COR-L47 (cell line): ENCODE results near the gene LNP1.
A peak's percentile ranks its signal among the peaks of the same experiment; 100 is the strongest.

Experiments
- DNase-seq: peaks from one replicate; lab custom pipeline; 2025; lab: John Stamatoyannopoulos, UW

LNP1 gene

GRCh38 chr3:100399341-100400071 is 1.8 kb upstream of the LNP1 start:
- DNase-seq = no peak

GRCh38 chr3:100400419-100400779 is 940 bp upstream of the LNP1 start:
- DNase-seq = no peak

GRCh38 chr3:100401674-100402041 is 319 bp downstream of the LNP1 start:
- peak; percentile 74 for DNase-seq

- DNase-seq = peak; percentile 63
Measured at GRCh38 chr3:100402256-100402655, 917 bp downstream of the LNP1 start.

- DNase-seq = no peak
Measured at GRCh38 chr3:100402891-100403290, 1.6 kb downstream of the LNP1 start.

GRCh38 chr3:100403362-100404249 is 2.3 kb downstream of the LNP1 start:
- DNase-seq = peak; percentile 19

GRCh38 chr3:100404250-100404548 is 2.9 kb downstream of the LNP1 start:
- no peak for DNase-seq

- no peak for DNase-seq
Measured at GRCh38 chr3:100407164-100407563, 5.8 kb downstream of the LNP1 start.

- no peak for DNase-seq
Measured at GRCh38 chr3:100407977-100408532, 6.7 kb downstream of the LNP1 start.

- DNase-seq = no peak
Measured at GRCh38 chr3:100411091-100411982, 10.0 kb downstream of the LNP1 start.

- no peak for DNase-seq
Measured at GRCh38 chr3:100412912-100413590, 11.7 kb downstream of the LNP1 start.

- no peak for DNase-seq
Measured at GRCh38 chr3:100413613-100414012, 12.3 kb downstream of the LNP1 start.

GRCh38 chr3:100416176-100416575 is 14.8 kb downstream of the LNP1 start:
- no peak for DNase-seq

GRCh38 chr3:100416863-100417262 is 15.5 kb downstream of the LNP1 start:
- no peak for DNase-seq

GRCh38 chr3:100419406-100419805 is 18.1 kb downstream of the LNP1 start:
- no peak for DNase-seq

- DNase-seq = no peak
Measured at GRCh38 chr3:100420885-100421284, 19.5 kb downstream of the LNP1 start.

- DNase-seq = no peak
Measured at GRCh38 chr3:100423611-100424010, 22.3 kb downstream of the LNP1 start.

- no peak for DNase-seq
Measured at GRCh38 chr3:100424261-100424660, 22.9 kb downstream of the LNP1 start.

GRCh38 chr3:100425316-100425715 is 24.0 kb downstream of the LNP1 start:
- DNase-seq = no peak

- no peak for DNase-seq
Measured at GRCh38 chr3:100426067-100426682, 24.8 kb downstream of the LNP1 start.

GRCh38 chr3:100427699-100428098 is 26.4 kb downstream of the LNP1 start:
- DNase-seq = no peak
